Right hindlimb (tissue), 1 donor: ENCODE measurements around the gene S100A16.
A peak's percentile ranks its signal among the peaks of the same experiment; 100 is the strongest.
"Not testable (repeated sequence)": the region's sequence is repeated elsewhere in the genome, so short reads cannot be mapped to it uniquely, and the experiment has no call there.

Experiments
- DNase-seq: peaks from one replicate; pipeline ENCODE4 v3.0.0-alpha.2; 2018

S100A16 gene

GRCh38 chr1:153612755-153613331 lies at the start of gene S100A16:
TSS of gene S100A16 (minus strand) at chr1:153613137. CDS start at chr1:153608151, 4,986 bp downstream.
- peak; percentile 76 for DNase-seq

GRCh38 chr1:153662269-153662668 lies 49.3 kb upstream of the S100A16 start:
- no peak for DNase-seq

- no peak for DNase-seq
These were observed 48.3 kb upstream of the S100A16 start for GRCh38 chr1:153661111-153661708.

- no peak for DNase-seq
These were observed 46.7 kb upstream of the S100A16 start for GRCh38 chr1:153659656-153660055.

- DNase-seq: no peak
These were observed 46.2 kb upstream of the S100A16 start for GRCh38 chr1:153659175-153659534.

GRCh38 chr1:153658400-153659174 lies 45.6 kb upstream of the S100A16 start, which contains the start of gene SNAPIN:
TSS of gene SNAPIN (plus strand) at chr1:153658703. CDS start at chr1:153658744, 41 bp downstream.
- peak; percentile 97 for DNase-seq

- no peak for DNase-seq
These were observed 42.4 kb upstream of the S100A16 start for GRCh38 chr1:153655333-153655732.

- DNase-seq: no peak
These were observed 40.0 kb upstream of the S100A16 start for GRCh38 chr1:153652805-153653500.

GRCh38 chr1:153651771-153652170 lies 38.8 kb upstream of the S100A16 start:
- DNase-seq: no peak

- peak; percentile 78 for DNase-seq
These were observed 36.9 kb upstream of the S100A16 start for GRCh38 chr1:153649863-153650235.

GRCh38 chr1:153649137-153649862 lies 36.4 kb upstream of the S100A16 start:
- DNase-seq: no peak

- no peak for DNase-seq
These were observed 35.2 kb upstream of the S100A16 start for GRCh38 chr1:153648000-153648643.

- no peak for DNase-seq
These were observed 34.4 kb upstream of the S100A16 start for GRCh38 chr1:153647346-153647714.

GRCh38 chr1:153646672-153647345 lies 33.9 kb upstream of the S100A16 start:
- no peak for DNase-seq

GRCh38 chr1:153643816-153644215 lies 30.9 kb upstream of the S100A16 start:
- DNase-seq: no peak

- no peak for DNase-seq
These were observed 30.2 kb upstream of the S100A16 start for GRCh38 chr1:153643100-153643499.

GRCh38 chr1:153642161-153642560 lies 29.2 kb upstream of the S100A16 start:
- no peak for DNase-seq

GRCh38 chr1:153640861-153641260 lies 27.9 kb upstream of the S100A16 start:
- DNase-seq: no peak

- DNase-seq: not testable (repeated sequence)
These were observed 27.3 kb upstream of the S100A16 start for GRCh38 chr1:153640213-153640612.

GRCh38 chr1:153639280-153639679 lies 26.3 kb upstream of the S100A16 start:
- no peak for DNase-seq

- DNase-seq: no peak
These were observed 25.3 kb upstream of the S100A16 start for GRCh38 chr1:153638261-153638660.

GRCh38 chr1:153636312-153636711 lies 23.4 kb upstream of the S100A16 start:
- DNase-seq: no peak
